Breast epithelium (tissue), 3 donors: ENCODE data around the gene C18orf32.

ENCODE experiments used
- CTCF ChIP-seq, 3 donors: fragments of 450-650 bp; IDR thresholded peaks; one replicate each; pipeline ENCODE4 v1.5.1; 2016 to 2017; ENCODE audit warnings: antibody characterized with exemption in 3 of 3, mild to moderate bottlenecking in 3 of 3, moderate library complexity in 3 of 3
- POLR2A ChIP-seq: fragments of 450-650 bp; IDR thresholded peaks from one replicate; pipeline ENCODE4 v1.6.1; 2016; ENCODE audit warnings: antibody characterized with exemption, mild to moderate bottlenecking, moderate library complexity
- POLR2AphosphoS5 ChIP-seq, 3 donors: sonication (generic); formaldehyde crosslinking; IDR thresholded peaks; one replicate each; pipeline ENCODE4 v1.6.1; 2017; ENCODE audit warnings: antibody characterized with exemption in 3 of 3

GRCh38 chr18:49495480-49495879 is 8.4 kb upstream of the C18orf32 start:
- no peak for TF ChIP-seq POLR2A
- TF ChIP-seq CTCF (IDR thresholded peaks at IDR 0.05) = no peak
- TF ChIP-seq POLR2AphosphoS5 (IDR thresholded peaks at IDR 0.05) = no peak
